DOHH2 (cell line): ENCODE data around the gene ACP6.

Source experiments
- H3F3A ChIP-seq: fragments of 200-600 bp; sonication (generic), shearing (Covaris generic); 2 replicates; pipeline ENCODE4 v1.6.0; 2016; ENCODE audit warnings: antibody characterized with exemption, mild to moderate bottlenecking; ENCODE audit not compliant: control insufficient read depth, insufficient read depth
- H3K27ac ChIP-seq: fragments of 200-600 bp; sonication (generic); 2 replicates; pipeline ENCODE4 v1.5.1; 2014; ENCODE audit warnings: low read depth, mild to moderate bottlenecking, low read length, moderate library complexity
- H3K27me3 ChIP-seq: fragments of 200-600 bp; sonication (generic); 2 replicates; pipeline ENCODE4 v1.6.1; 2014; ENCODE audit warnings: mild to moderate bottlenecking, low read length, mixed read lengths; ENCODE audit not compliant: control insufficient read depth
- H3K36me3 ChIP-seq: fragments of 200-600 bp; sonication (generic); 2 replicates; pipeline ENCODE4 v1.6.1; 2014; ENCODE audit warnings: mild to moderate bottlenecking, low read length, moderate library complexity, mixed read lengths; ENCODE audit not compliant: control insufficient read depth
- H3K4me1 ChIP-seq: fragments of 200-600 bp; sonication (generic); 2 replicates; pipeline ENCODE4 v1.6.1; 2014; ENCODE audit warnings: mild to moderate bottlenecking, low read length, mixed read lengths; ENCODE audit not compliant: control insufficient read depth
- H3K4me2 ChIP-seq: fragments of 200-600 bp; sonication (generic); 2 replicates; pipeline ENCODE4 v1.6.0; 2014; ENCODE audit warnings: mild to moderate bottlenecking, low read length, moderate library complexity
- H3K4me3 ChIP-seq: fragments of 200-600 bp; sonication (generic); 2 replicates; pipeline ENCODE4 v1.5.1; 2014; ENCODE audit warnings: mild to moderate bottlenecking, low read length, mixed read lengths
- H3K79me2 ChIP-seq: fragments of 200-600 bp; sonication (generic); 2 replicates; pipeline ENCODE4 v1.6.1; 2014; ENCODE audit warnings: mild to moderate bottlenecking, low read length, mixed read lengths; ENCODE audit not compliant: control insufficient read depth
- H3K9me2 ChIP-seq: fragments of 200-600 bp; sonication (generic); replicated peaks from 2 replicates; pipeline ENCODE4 v1.6.1; 2014; ENCODE audit warnings: mild to moderate bottlenecking, low read length, mixed read lengths; ENCODE audit not compliant: control insufficient read depth
- H3K9me3 ChIP-seq: fragments of 200-600 bp; sonication (generic); 2 replicates; pipeline ENCODE4 v1.6.1; 2014; ENCODE audit warnings: antibody characterized with exemption, low read length, mixed read lengths; ENCODE audit not compliant: control insufficient read depth, insufficient read depth
- H4K20me1 ChIP-seq: fragments of 200-600 bp; sonication (generic); 2 replicates; pipeline ENCODE4 v1.6.0; 2014; ENCODE audit warnings: low read depth, mild to moderate bottlenecking, antibody characterized with exemption, low read length, moderate library complexity; ENCODE audit not compliant: control insufficient read depth, insufficient read depth
- CTCF ChIP-seq: fragments of 200-600 bp; sonication (generic); IDR thresholded peaks from one replicate; pipeline ENCODE4 v1.5.1; 2014; ENCODE audit warnings: antibody characterized with exemption, mild to moderate bottlenecking, low read depth, low read length; ENCODE audit not compliant: poor library complexity, severe bottlenecking
- EZH2phosphoT487 ChIP-seq: fragments of 200-600 bp; sonication (generic); IDR thresholded peaks from 2 replicates; pipeline ENCODE4 v1.6.1; 2017; ENCODE audit warnings: borderline replicate concordance, mild to moderate bottlenecking, antibody characterized with exemption, low read length, moderate library complexity, mixed read lengths

ACP6 gene

DNA sequence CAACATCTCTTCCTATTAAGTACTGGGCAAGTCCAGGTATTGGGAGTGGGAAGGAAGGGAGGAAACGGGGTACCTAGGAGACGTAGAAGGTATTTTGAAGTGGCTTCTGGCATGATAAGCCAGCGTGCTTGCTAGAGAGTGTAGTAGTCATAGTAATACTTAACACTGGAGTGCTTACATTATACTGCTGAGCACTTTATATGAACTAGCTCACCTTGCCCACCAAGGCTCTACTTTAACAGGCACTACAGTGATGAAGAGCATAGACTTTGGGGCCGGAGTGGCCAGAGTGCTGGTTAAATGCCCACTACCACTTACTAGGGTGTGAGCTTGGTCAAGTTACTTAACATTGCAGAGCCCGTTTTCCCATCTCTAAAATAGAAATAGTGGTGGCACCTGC, 61.7 kb downstream of the ACP6 start:
- H3K4me2 ChIP-seq: no peak overlapping the region
- H3F3A ChIP-seq: no peaks in the 10 kb centered on the region
- no peak overlapping the region for H3K4me3 ChIP-seq
- H3K27me3 ChIP-seq: no peaks in the 10 kb centered on the region
- H3K36me3 ChIP-seq: peaks cover 6% of the 10 kb centered on the region
- H3K27ac ChIP-seq: no peak overlapping the region
- no peaks in the 10 kb centered on the region for H3K9me2 ChIP-seq
- 0 out of 2 replicates have a peak, but pooled peaks cover 3% of the 10 kb centered on the region for H3K4me1 ChIP-seq
- no peaks in the 10 kb centered on the region for H3K9me3 ChIP-seq
- TF ChIP-seq EZH2phosphoT487: no peak
- TF ChIP-seq CTCF: no peak
- H3K79me2 ChIP-seq: no peaks in the 10 kb centered on the region
- H4K20me1 ChIP-seq: no peaks in the 10 kb centered on the region

GRCh38 chr1:147605591-147605990, 64.7 kb downstream of the ACP6 start:
- H3K4me3 ChIP-seq: no peak overlapping the region
- TF ChIP-seq EZH2phosphoT487 (no peak), CTCF (no peak)
- H3F3A ChIP-seq: peaks cover 6% of the 10 kb centered on the region; the same call in 1 of the 2 replicates
- H3K79me2 ChIP-seq: peaks cover 8% of the 10 kb centered on the region
- H3K36me3 ChIP-seq: no peaks in the 10 kb centered on the region; the same call in 1 of the 2 replicates
- no peaks in the 10 kb centered on the region for H3K9me3 ChIP-seq
- H3K27me3 ChIP-seq: no peaks in the 10 kb centered on the region
- H3K4me2 ChIP-seq: no peak overlapping the region
- H4K20me1 ChIP-seq: no peaks in the 10 kb centered on the region
- peaks cover 9% of the 10 kb centered on the region for H3K4me1 ChIP-seq
- H3K27ac ChIP-seq: no peak overlapping the region
- no peaks in the 10 kb centered on the region for H3K9me2 ChIP-seq

DNA sequence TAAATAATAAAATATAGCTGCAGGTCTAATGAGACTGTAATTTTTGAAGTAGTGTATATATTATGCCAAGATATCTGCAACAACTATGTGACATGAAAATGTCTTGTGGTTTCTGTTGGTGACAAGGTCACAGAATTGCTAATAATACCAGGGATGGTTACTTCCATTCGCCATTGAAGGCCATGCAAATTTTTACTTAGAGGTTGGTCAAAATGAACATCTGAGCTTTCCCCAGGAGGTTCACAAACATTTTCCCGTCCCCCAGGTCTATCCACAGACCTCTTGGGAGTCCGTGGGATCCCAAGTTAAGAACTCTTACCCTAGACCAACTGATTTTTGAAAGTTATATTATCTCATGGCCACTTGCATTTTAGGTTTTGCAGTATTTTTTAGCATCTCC, 66.3 kb downstream of the ACP6 start:
- Histone ChIP-seq H4K20me1 (no peaks in the 10 kb centered on the region), H3F3A (peaks cover 6% of the 10 kb centered on the region; the same call in 1 of the 2 replicates), H3K36me3 (no peaks in the 10 kb centered on the region; the same call in 1 of the 2 replicates), H3K4me2 (no peak overlapping the region), H3K9me3 (no peaks in the 10 kb centered on the region), H3K27ac (no peak overlapping the region), H3K9me2 (no peaks in the 10 kb centered on the region), H3K27me3 (peaks cover 3% of the 10 kb centered on the region), H3K4me1 (peaks cover 12% of the 10 kb centered on the region), H3K4me3 (no peak overlapping the region), H3K79me2 (peaks cover 10% of the 10 kb centered on the region)
- TF ChIP-seq EZH2phosphoT487 (no peak), CTCF (no peak)
